ENCODE data around the gene DENND4A. TPM values are rescaled to one million over a fixed set of nuclear protein-coding genes. Genes with fewer than 3 reads are reported as not detected.

The DENND4A gene
- total RNA-seq, 4 donors from 2014 or later: 27.1 to 75.3 (median 52.8) TPM

- Histone ChIP-seq H3K4me3 (no peak overlapping the region), H3K36me3 (no peaks in the 10 kb centered on the region), H3K27ac (peak overlapping the region; percentile 79 to 95), H3K27me3 (no peaks in the 10 kb centered on the region), H3K9me3 (no peaks in the 10 kb centered on the region), H3K4me1 (peaks cover 4 to 8% of the 10 kb centered on the region in 2 donors)
- DNase-seq: no peak
- intact Hi-C loops (cut with DNase I; ENCODE audit: low total_unique reads): no loop called here
- TF ChIP-seq POLR2A (IDR thresholded peaks at IDR 0.05) (no peak), CTCF (IDR thresholded peaks at IDR 0.05) (no peak)
These were observed 41.6 kb upstream of the DENND4A start for GRCh38 chr15:65833501-65834205.

- Histone ChIP-seq H3K27me3 (no peaks in the 10 kb centered on the region), H3K4me3 (peak overlapping the region in 1 of 2 donors; percentile 14), H3K27ac (peak overlapping the region; percentile 79 to 95), H3K4me1 (peaks cover 4 to 8% of the 10 kb centered on the region in 2 donors), H3K9me3 (no peaks in the 10 kb centered on the region), H3K36me3 (no peaks in the 10 kb centered on the region)
- intact Hi-C loops (cut with DNase I; ENCODE audit: low total_unique reads): no loop called here
- TF ChIP-seq POLR2A (IDR thresholded peaks at IDR 0.05) (peak; percentile 8 to 18), CTCF (IDR thresholded peaks at IDR 0.05) (peak in 1 of 4 experiments; percentile 26)
- peak; percentile 84 to 92 for DNase-seq
These were observed 40.7 kb upstream of the DENND4A start for GRCh38 chr15:65832549-65833364.

GRCh38 chr15:65829130-65829764, 37.2 kb upstream of the DENND4A start:
- intact Hi-C loops (cut with DNase I; ENCODE audit: low total_unique reads): no loop called here
- no peaks in the 10 kb centered on the region for H3K36me3 ChIP-seq

GRCh38 chr15:65828585-65828984, 36.5 kb upstream of the DENND4A start:
- DNase-seq: no peak
- intact Hi-C loops (cut with DNase I; ENCODE audit: low total_unique reads): no loop called here
- Histone ChIP-seq H3K27me3 (no peaks in the 10 kb centered on the region), H3K4me1 (peaks cover 4% of the 10 kb centered on the region in 2 donors), H3K9me3 (no peaks in the 10 kb centered on the region), H3K36me3 (no peaks in the 10 kb centered on the region), H3K27ac (no peak overlapping the region), H3K4me3 (no peak overlapping the region)
- TF ChIP-seq CTCF (IDR thresholded peaks at IDR 0.05) (no peak), POLR2A (IDR thresholded peaks at IDR 0.05) (no peak)

More at GRCh38 chr15:65829130-65829764, 37.2 kb upstream of the DENND4A start:
- H3K4me3 ChIP-seq: no peak overlapping the region
- no peaks in the 10 kb centered on the region for H3K27me3 ChIP-seq
- no peaks in the 10 kb centered on the region for H3K9me3 ChIP-seq
- H3K4me1 ChIP-seq: peaks cover 4 to 8% of the 10 kb centered on the region in 2 donors
- H3K27ac ChIP-seq: no peak overlapping the region
- no peak for TF ChIP-seq POLR2A (IDR thresholded peaks at IDR 0.05)
- peak; percentile 25 to 47 (median 32) for TF ChIP-seq CTCF (IDR thresholded peaks at IDR 0.05)
- DNase-seq: no peak

All from uterus (tissue), 4 donors.